Uterus (tissue), 4 donors: ENCODE results near the gene EXOSC7. TPM values are rescaled to one million over a fixed set of nuclear protein-coding genes. Genes with fewer than 3 reads are reported as not detected.

ENCODE experiments used
- DNase-seq, 2 donors: peaks; one replicate each; pipeline ENCODE4 v3.0.0-alpha.2; 2019 to 2020
- H3K27ac ChIP-seq, 2 donors: fragments of 200-600 bp; sonication (generic); 1 replicate in 1 of 2; 2 replicates in 1 of 2; pipeline ENCODE4 v1.5.1; 2016 to 2018
- H3K27me3 ChIP-seq, 2 donors: fragments of 200-600 bp; sonication (generic); one replicate each; pipeline ENCODE4 v1.5.1; 2018 to 2019; ENCODE audit warnings: control low read depth in 1 of 2
- H3K36me3 ChIP-seq, 2 donors: fragments of 200-600 bp; sonication (generic); one replicate each; pipeline ENCODE4 v1.5.1; 2019; ENCODE audit warnings: control low read depth in 1 of 2
- H3K4me1 ChIP-seq, 2 donors: fragments of 200-600 bp; sonication (generic); one replicate each; pipeline ENCODE4 v1.5.1; 2018 to 2019; ENCODE audit warnings: control low read depth in 1 of 2
- H3K4me3 ChIP-seq, 2 donors: fragments of 200-600 bp; sonication (generic); 1 replicate in 1 of 2; 2 replicates in 1 of 2; pipeline ENCODE4 v1.5.1; 2018 to 2019; ENCODE audit warnings: mild to moderate bottlenecking in 1 of 2
- H3K9me3 ChIP-seq, 2 donors: fragments of 200-600 bp; sonication (generic); one replicate each; pipeline ENCODE4 v1.5.1; 2019; ENCODE audit warnings: control low read depth in 1 of 2
- POLR2A ChIP-seq, 2 donors: fragments of 450-650 bp; IDR thresholded peaks; one replicate each; pipeline ENCODE4 v1.6.1; 2016; ENCODE audit warnings: antibody characterized with exemption in 2 of 2, mild to moderate bottlenecking in 1 of 2, moderate library complexity in 1 of 2
- intact Hi-C: fragments of 100-400 bp; cut with DNase I; formaldehyde crosslinking; loops from one replicate; pipeline ENCODE4 v1.15.1; 2023; ENCODE audit warnings: low total_unique reads
- total RNA-seq, 4 donors: library from RNA; depleted of rRNA in 3 of 4; stranded (reverse); fragments of >200 nt in 3 of 4; gene quantifications; one replicate each; pipeline versions ENCODE4 v1.1.0 to v1.2.4, GENCODE V29; 2014 to 2023
- TF ChIP-seq, protein P1 (sequence below), 4 experiments: fragments of 200-600 bp in 2 of 4; fragments of 450-650 bp in 2 of 4; sonication (generic) in 2 of 4; IDR thresholded peaks; one replicate each; pipeline ENCODE4 v1.5.1; 2016 to 2019; ENCODE audit warnings: antibody characterized with exemption in 4 of 4, mild to moderate bottlenecking in 2 of 4, moderate library complexity in 1 of 4
- donor health status: DM: yes; HTN: yes; CAD: no.

Gene EXOSC7
- total RNA-seq, 4 donors from 2014 or later: 2.4 to 39.2 (median 30.0) TPM

DNA sequence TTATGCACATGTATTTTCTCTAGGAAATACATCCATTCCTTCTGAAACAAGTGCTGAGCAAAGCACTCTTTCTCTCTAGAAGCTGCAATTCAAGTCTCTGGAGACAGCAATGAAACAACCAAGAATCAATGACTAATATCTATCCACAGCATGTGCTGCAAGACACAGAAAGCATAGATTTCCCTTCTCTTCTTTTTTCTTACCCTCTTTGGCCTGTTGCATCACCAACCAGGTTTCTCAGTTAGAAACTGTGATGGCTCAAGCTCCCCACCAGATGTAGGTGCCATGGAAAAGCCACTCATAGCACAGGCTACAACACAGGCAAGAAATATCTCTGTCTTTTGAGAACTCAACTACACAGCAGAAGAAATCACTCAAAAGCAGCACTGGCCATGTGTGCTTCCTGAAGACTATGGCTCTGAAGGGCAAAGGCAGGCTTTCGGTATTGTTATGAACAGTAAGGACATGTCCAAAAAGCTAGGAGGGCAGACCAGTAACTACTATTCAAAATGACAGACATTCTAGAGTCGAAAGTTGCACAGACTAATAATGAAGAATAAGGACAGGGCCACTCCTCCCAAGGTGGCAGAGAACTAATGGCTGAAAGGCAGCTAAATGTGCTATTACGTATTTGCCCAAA lies 15.5 kb upstream of the EXOSC7 start:
- no peak overlapping the region for H3K4me3 ChIP-seq
- no peak for TF ChIP-seq POLR2A (IDR thresholded peaks at IDR 0.05)
- TF ChIP-seq, protein P1, sequence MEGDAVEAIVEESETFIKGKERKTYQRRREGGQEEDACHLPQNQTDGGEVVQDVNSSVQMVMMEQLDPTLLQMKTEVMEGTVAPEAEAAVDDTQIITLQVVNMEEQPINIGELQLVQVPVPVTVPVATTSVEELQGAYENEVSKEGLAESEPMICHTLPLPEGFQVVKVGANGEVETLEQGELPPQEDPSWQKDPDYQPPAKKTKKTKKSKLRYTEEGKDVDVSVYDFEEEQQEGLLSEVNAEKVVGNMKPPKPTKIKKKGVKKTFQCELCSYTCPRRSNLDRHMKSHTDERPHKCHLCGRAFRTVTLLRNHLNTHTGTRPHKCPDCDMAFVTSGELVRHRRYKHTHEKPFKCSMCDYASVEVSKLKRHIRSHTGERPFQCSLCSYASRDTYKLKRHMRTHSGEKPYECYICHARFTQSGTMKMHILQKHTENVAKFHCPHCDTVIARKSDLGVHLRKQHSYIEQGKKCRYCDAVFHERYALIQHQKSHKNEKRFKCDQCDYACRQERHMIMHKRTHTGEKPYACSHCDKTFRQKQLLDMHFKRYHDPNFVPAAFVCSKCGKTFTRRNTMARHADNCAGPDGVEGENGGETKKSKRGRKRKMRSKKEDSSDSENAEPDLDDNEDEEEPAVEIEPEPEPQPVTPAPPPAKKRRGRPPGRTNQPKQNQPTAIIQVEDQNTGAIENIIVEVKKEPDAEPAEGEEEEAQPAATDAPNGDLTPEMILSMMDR (IDR thresholded peaks at IDR 0.05): no peak
- no peaks in the 10 kb centered on the region for H3K9me3 ChIP-seq
- no peak overlapping the region for H3K27ac ChIP-seq
- no peak for DNase-seq
- intact Hi-C loops: no loop called here
- no peaks in the 10 kb centered on the region for H3K27me3 ChIP-seq
- no peaks in the 10 kb centered on the region for H3K36me3 ChIP-seq
- H3K4me1 ChIP-seq: no peaks in the 10 kb centered on the region

DNA sequence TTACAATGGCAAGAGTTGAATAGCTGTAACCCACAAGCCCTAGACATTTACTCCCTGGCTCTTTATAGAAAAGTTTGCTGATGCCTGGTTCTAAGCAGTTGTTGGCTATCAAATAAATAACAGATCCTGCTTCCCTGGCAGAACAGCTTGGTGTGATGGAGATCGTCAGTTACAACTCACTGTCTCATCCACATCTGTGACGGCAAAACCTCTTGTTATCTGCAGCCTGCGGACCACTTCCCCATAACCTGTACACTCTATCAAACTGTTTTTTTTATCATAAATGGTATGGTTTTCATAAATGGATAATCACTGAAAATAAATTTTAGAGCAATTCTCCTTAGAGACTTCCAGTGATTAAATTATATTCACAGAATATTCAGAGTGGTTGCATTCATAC lies 14.2 kb upstream of the EXOSC7 start:
- H3K4me3 ChIP-seq: no peak overlapping the region
- DNase-seq: no peak
- H3K36me3 ChIP-seq: no peaks in the 10 kb centered on the region
- TF ChIP-seq POLR2A (IDR thresholded peaks at IDR 0.05): no peak
- TF ChIP-seq, protein P1 (IDR thresholded peaks at IDR 0.05): no peak
- no peaks in the 10 kb centered on the region for H3K27me3 ChIP-seq
- H3K9me3 ChIP-seq: no peaks in the 10 kb centered on the region
- no peak overlapping the region for H3K27ac ChIP-seq
- intact Hi-C loops: no loop called here
- no peaks in the 10 kb centered on the region for H3K4me1 ChIP-seq

- intact Hi-C loops: no loop called here
- Histone ChIP-seq H3K4me3 (no peak overlapping the region), H3K36me3 (no peaks in the 10 kb centered on the region), H3K9me3 (no peaks in the 10 kb centered on the region), H3K27me3 (no peaks in the 10 kb centered on the region), H3K4me1 (no peaks in the 10 kb centered on the region), H3K27ac (no peak overlapping the region)
- DNase-seq: no peak
- TF ChIP-seq, protein P1 (IDR thresholded peaks at IDR 0.05): no peak
- TF ChIP-seq POLR2A (IDR thresholded peaks at IDR 0.05): no peak
Measured at GRCh38 chr3:44962621-44963393, 13.2 kb upstream of the EXOSC7 start.

- no peak overlapping the region for H3K27ac ChIP-seq
- no peaks in the 10 kb centered on the region for H3K36me3 ChIP-seq
- intact Hi-C loops: no loop called here
- H3K4me1 ChIP-seq: no peaks in the 10 kb centered on the region
- no peak for DNase-seq
- H3K4me3 ChIP-seq: no peak overlapping the region
- H3K27me3 ChIP-seq: no peaks in the 10 kb centered on the region
- H3K9me3 ChIP-seq: no peaks in the 10 kb centered on the region
- TF ChIP-seq POLR2A (IDR thresholded peaks at IDR 0.05): no peak
Measured at GRCh38 chr3:44963571-44964325, 12.3 kb upstream of the EXOSC7 start.

DNA sequence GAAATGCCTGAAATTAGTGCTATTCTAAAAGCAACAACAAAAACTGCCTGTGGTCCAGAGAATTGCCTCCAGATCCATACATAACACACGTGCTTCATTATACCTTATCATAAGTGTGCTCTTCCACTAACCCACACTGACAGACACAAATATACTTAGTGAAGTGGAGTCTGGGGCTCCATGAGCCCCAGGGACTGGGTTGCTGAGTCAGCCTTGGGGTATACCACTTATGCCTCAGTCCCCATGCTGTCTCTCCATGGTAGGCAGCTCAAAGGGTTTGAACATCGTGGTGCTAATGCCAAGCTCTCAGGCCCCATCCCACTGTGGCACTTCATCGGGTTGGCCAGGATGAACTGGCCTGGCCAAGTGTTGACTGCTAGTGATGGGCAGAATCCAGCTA lies 10.9 kb upstream of the EXOSC7 start:
- Histone ChIP-seq H3K27ac (no peak overlapping the region), H3K27me3 (no peaks in the 10 kb centered on the region), H3K4me3 (no peak overlapping the region), H3K9me3 (no peaks in the 10 kb centered on the region), H3K36me3 (no peaks in the 10 kb centered on the region), H3K4me1 (no peaks in the 10 kb centered on the region)
- intact Hi-C loops: no loop called here
- no peak for TF ChIP-seq POLR2A (IDR thresholded peaks at IDR 0.05)
- TF ChIP-seq, protein P1 (IDR thresholded peaks at IDR 0.05): no peak
- DNase-seq: no peak
